Heart right ventricle (tissue), 16 donors: ENCODE results near the gene GRID1. TPM values are rescaled to one million over a fixed set of nuclear protein-coding genes. Genes with fewer than 3 reads are reported as not detected.

ENCODE experiments used
- ATAC-seq, 8 donors: fragments of 200-7000 bp; cut with Tn5 transposase; one replicate each; pipeline ENCODE4 v1.9.1; 2020; ENCODE audit warnings: mild to moderate bottlenecking in 8 of 8, moderate library complexity in 8 of 8, moderate number of reproducible peaks in 1 of 8
- DNase-seq, 2 donors: peaks; one replicate each; pipeline ENCODE4 v3.0.0-alpha.2; 2020
- H3K27ac ChIP-seq, 10 donors: fragments of 200-600 bp; sonication (generic) in 2 of 10; one replicate each; pipeline versions ENCODE4 v1.5.0 to v1.8.0; 2020 to 2022; ENCODE audit warnings: mild to moderate bottlenecking in 3 of 10
- H3K27me3 ChIP-seq, 7 donors: fragments of 200-600 bp; one replicate each; pipeline ENCODE4 v1.8.0; 2021 to 2022; ENCODE audit warnings: mild to moderate bottlenecking in 2 of 7
- H3K36me3 ChIP-seq, 9 donors: fragments of 200-600 bp; sonication (generic) in 1 of 9; one replicate each; pipeline versions ENCODE4 v1.5.0 to v1.8.0; 2020 to 2022; ENCODE audit warnings: mild to moderate bottlenecking in 2 of 9
- H3K4me1 ChIP-seq, 9 donors: fragments of 200-600 bp; sonication (generic) in 1 of 9; one replicate each; pipeline versions ENCODE4 v1.5.0 to v1.8.0; 2020 to 2022; ENCODE audit warnings: mild to moderate bottlenecking in 4 of 9
- H3K4me3 ChIP-seq, 10 donors: fragments of 200-600 bp; sonication (generic) in 2 of 10; one replicate each; pipeline versions ENCODE4 v1.5.0 to v1.8.0; 2020 to 2022; ENCODE audit warnings: mild to moderate bottlenecking in 7 of 10, moderate library complexity in 2 of 10
- H3K9me3 ChIP-seq, 11 donors: fragments of 200-600 bp in 10 of 11; sonication (generic) in 2 of 11; one replicate each; pipeline versions ENCODE4 v1.5.0 to v1.8.0; 2013 to 2022; ENCODE audit warnings: mild to moderate bottlenecking in 2 of 11, control low read depth in 1 of 11, moderate library complexity in 1 of 11
- CTCF ChIP-seq, 9 donors: fragments of 200-600 bp; sonication (generic) in 2 of 9; IDR thresholded peaks; one replicate each; pipeline versions ENCODE4 v1.5.0 to v1.8.0; 2021 to 2022; ENCODE audit warnings: antibody characterized with exemption in 9 of 9, mild to moderate bottlenecking in 5 of 9, moderate library complexity in 1 of 9
- WGBS, 2 donors: extraction: QIAGEN DNeasy Blood & Tissue Kit; methylation state at CpG; one replicate each; pipeline ENCODE4 v1.1.7; 2013; ENCODE audit warnings: inconsistent platforms in 1 of 2; 5-methylcytosine and 5-hydroxymethylcytosine counted together
- intact Hi-C, 10 donors: fragments of 100-400 bp; cut with DNase I; formaldehyde crosslinking; loops; one replicate each; pipeline versions ENCODE4 v1.11.1 to v1.14.2; 2022
- polyA plus RNA-seq, 2 donors: library from polyadenylated mRNA; stranded (reverse); fragments of 200-250 nt; gene quantifications; one replicate each; pipeline ENCODE4 v1.2.3, GENCODE V29; 2013
- total RNA-seq, 10 donors: library from RNA; stranded (reverse); fragmentation: NEBNext Ultra II Directional in 3 of 10; extraction: Animal tissue kit (Norgen Biotek cat#: 25700) in 3 of 10; gene quantifications; one replicate each; pipeline versions ENCODE4 v1.2.1 to v1.2.4, GENCODE V29; 2021 to 2023
- donor health status: Arrhythmogenic right ventricular cardiomyopathy.
- donor health status: ischemic (EF 13 %, LVEDD 7.1; RV severe dilation, severe dysfunction).
- donor health status: healthy with polysubstance abuse.
- donor health status: DM: no; HTN: yes; CAD: no.
- donor health status: DM: no; HTN: no; CAD: no.
- donor health status: ischemic (EF 25% LVEDD 6.9; RV normal size, moderate dysfunction).
- donor health status: ischemic (EF 25% LVEDD 5.7; RV mildly dilated, moderate dysfunction).
- donor health status: healthy.
- donor health status: DM: yes; HTN: yes; CAD: no.
- donor health status: Ischemic cardiomyopathy.
- donor health status: ischemic (EF 35%, LVEDD 5.7; RV mildly dilated, moderate dysfunction).
- donor health status: nonischemic (EF 11% LVEDD 7.7; RV severe dilation, severe dysfunction).
- donor health status: DM: yes; HTN: yes; CAD: no.
- donor health status: PGD.
- donor health status: ischemic (EF 29% LVEDD 5.4; RV normal size, mild dysfunction).
- donor health status: nonischemic (EF 23%, LVEDD 6.1; RV moderate dilation, normal function).

GRID1 gene
- total and polyA plus RNA-seq, 12 donors, result 0.44 to 3.4 (median 1.5) TPM

- DNase-seq (no peak), ATAC-seq (no peak)
- Histone ChIP-seq H3K4me3 (no peak overlapping the region), H3K9me3 (peaks cover 0 to 7% (median 0%) of the 10 kb centered on the region in 11 donors), H3K27ac (peak overlapping the region in 2 of 10 donors; percentile 50 to 76), H3K27me3 (no peaks in the 10 kb centered on the region), H3K4me1 (peaks cover 0 to 51% (median 20%) of the 10 kb centered on the region in 9 donors), H3K36me3 (no peaks in the 10 kb centered on the region)
- intact Hi-C loops, result loop anchor here in 1 of 10 donors (10.0 kb wide), 1 partner anchor 251 kb away; no protein-coding TSS in a partner anchor
- TF ChIP-seq CTCF (IDR thresholded peaks at IDR 0.05), result no peak
- 85 to 89% methylated on average over 3 of the region's 3 CpGs for WGBS, 2 donors
Measured at GRCh38 chr10:86356296-86356695, 10.3 kb downstream of the GRID1 start.

- DNase-seq (peak; percentile 44 to 75), ATAC-seq (peak; percentile 68 to 90 (median 78))
- TF ChIP-seq CTCF (IDR thresholded peaks at IDR 0.05), result no peak
- intact Hi-C loops, result loop anchor here in 1 of 10 donors (10.0 kb wide), 1 partner anchor 251 kb away; no protein-coding TSS in a partner anchor
- Histone ChIP-seq H3K27me3 (no peaks in the 10 kb centered on the region), H3K4me1 (peaks cover 0 to 46% (median 13%) of the 10 kb centered on the region in 9 donors), H3K27ac (peak overlapping the region in 6 of 10 donors; percentile 23 to 76 (median 47)), H3K9me3 (peaks cover 0 to 7% (median 0%) of the 10 kb centered on the region in 11 donors), H3K4me3 (no peak overlapping the region), H3K36me3 (no peaks in the 10 kb centered on the region)
- 33 to 37% methylated on average over 8 of the region's 8 CpGs for WGBS, 2 donors
Measured at GRCh38 chr10:86355571-86356038, 11.0 kb downstream of the GRID1 start.

GRCh38 chr10:86354761-86355540, 11.6 kb downstream of the GRID1 start:
- peak in 4 of 8 donors; percentile 2 to 27 (median 14) for ATAC-seq
- 71 to 86% methylated on average over 8 to 9 of the region's 9 CpGs for WGBS, 2 donors
- DNase-seq, result no peak
- Histone ChIP-seq H3K4me3 (no peak overlapping the region), H3K4me1 (peaks cover 0 to 43% (median 12%) of the 10 kb centered on the region in 9 donors), H3K9me3 (peaks cover 0 to 7% (median 0%) of the 10 kb centered on the region in 11 donors), H3K27me3 (no peaks in the 10 kb centered on the region), H3K27ac (peak overlapping the region in 3 of 10 donors; percentile 44 to 76 (median 52)), H3K36me3 (no peaks in the 10 kb centered on the region)
- TF ChIP-seq CTCF (IDR thresholded peaks at IDR 0.05), result no peak
- intact Hi-C loops, result loop anchor here in 1 of 10 donors (10.0 kb wide), 1 partner anchor 250 kb away; no protein-coding TSS in a partner anchor
